Measurements from ENCODE around the gene ADO. TPM values are rescaled to one million over a fixed set of nuclear protein-coding genes. Genes with fewer than 3 reads are reported as not detected.

The ADO gene
- total and polyA plus RNA-seq, 2 experiments from 2014 or later = 8.9 to 24.6 TPM

GRCh38 chr10:62801871-62802270 is 2.6 kb upstream of the ADO start:
- H3K4me2 ChIP-seq = no peak overlapping the region
- DNase-seq (ENCODE audit: low spot score) = no peak
- H3K4me3 ChIP-seq = no peak overlapping the region
- H3K79me2 ChIP-seq = peaks cover 18% of the 10 kb centered on the region
- H4K20me1 ChIP-seq (ENCODE audit: insufficient read depth, poor library complexity, severe bottlenecking) = peaks cover 9% of the 10 kb centered on the region
- no peaks in the 10 kb centered on the region for H3K9me3 ChIP-seq (ENCODE audit: low read depth)
- no peak overlapping the region for H3K27ac ChIP-seq
- TF ChIP-seq EZH2phosphoT487 (IDR thresholded peaks at IDR 0.05; ENCODE audit: low read depth, severe bottlenecking, unreplicated experiment) (no peak), CTCF (IDR thresholded peaks at IDR 0.05; ENCODE audit: poor library complexity) (no peak), EZH2 (IDR thresholded peaks at IDR 0.05; ENCODE audit: borderline replicate concordance) (no peak)
- H2AFZ ChIP-seq = no peak overlapping the region
- WGBS (ENCODE audit: low lambda C conversion rate, missing lambda C conversion rate) = 83% methylated on average over 3 of the region's 3 CpGs
- H3K4me1 ChIP-seq (ENCODE audit: insufficient read depth) = peaks cover 9% of the 10 kb centered on the region
- no peaks in the 10 kb centered on the region for H3K36me3 ChIP-seq (replicated peaks; ENCODE audit: insufficient read depth, low read depth)
- H3K27me3 ChIP-seq = no peaks in the 10 kb centered on the region
- H3K9me2 ChIP-seq (replicated peaks; ENCODE audit: insufficient read depth) = no peaks in the 10 kb centered on the region

- H2AFZ ChIP-seq = peak overlapping the region; percentile 94
- H3K79me2 ChIP-seq = peaks cover 38% of the 10 kb centered on the region
- H3K9me3 ChIP-seq (ENCODE audit: low read depth) = no peaks in the 10 kb centered on the region
- peak overlapping the region; percentile 95 for H3K4me2 ChIP-seq
- peak overlapping the region; percentile 93 for H3K27ac ChIP-seq
- H3K4me1 ChIP-seq (ENCODE audit: insufficient read depth) = peaks cover 15% of the 10 kb centered on the region
- peaks cover 2% of the 10 kb centered on the region for H3K36me3 ChIP-seq (replicated peaks; ENCODE audit: insufficient read depth, low read depth)
- H3K4me3 ChIP-seq = peak overlapping the region; percentile 16
- H3K9me2 ChIP-seq (replicated peaks; ENCODE audit: insufficient read depth) = no peaks in the 10 kb centered on the region
- peaks cover 28% of the 10 kb centered on the region for H4K20me1 ChIP-seq (ENCODE audit: insufficient read depth, poor library complexity, severe bottlenecking)
- no peak for TF ChIP-seq CTCF (IDR thresholded peaks at IDR 0.05; ENCODE audit: poor library complexity)
- DNase-seq (ENCODE audit: low spot score) = no peak
- 33% methylated on average over 11 of the region's 11 CpGs for WGBS (ENCODE audit: low lambda C conversion rate, missing lambda C conversion rate)
- no peaks in the 10 kb centered on the region for H3K27me3 ChIP-seq
Measured at GRCh38 chr10:62803724-62804355, 680 bp upstream of the ADO start.

DNA sequence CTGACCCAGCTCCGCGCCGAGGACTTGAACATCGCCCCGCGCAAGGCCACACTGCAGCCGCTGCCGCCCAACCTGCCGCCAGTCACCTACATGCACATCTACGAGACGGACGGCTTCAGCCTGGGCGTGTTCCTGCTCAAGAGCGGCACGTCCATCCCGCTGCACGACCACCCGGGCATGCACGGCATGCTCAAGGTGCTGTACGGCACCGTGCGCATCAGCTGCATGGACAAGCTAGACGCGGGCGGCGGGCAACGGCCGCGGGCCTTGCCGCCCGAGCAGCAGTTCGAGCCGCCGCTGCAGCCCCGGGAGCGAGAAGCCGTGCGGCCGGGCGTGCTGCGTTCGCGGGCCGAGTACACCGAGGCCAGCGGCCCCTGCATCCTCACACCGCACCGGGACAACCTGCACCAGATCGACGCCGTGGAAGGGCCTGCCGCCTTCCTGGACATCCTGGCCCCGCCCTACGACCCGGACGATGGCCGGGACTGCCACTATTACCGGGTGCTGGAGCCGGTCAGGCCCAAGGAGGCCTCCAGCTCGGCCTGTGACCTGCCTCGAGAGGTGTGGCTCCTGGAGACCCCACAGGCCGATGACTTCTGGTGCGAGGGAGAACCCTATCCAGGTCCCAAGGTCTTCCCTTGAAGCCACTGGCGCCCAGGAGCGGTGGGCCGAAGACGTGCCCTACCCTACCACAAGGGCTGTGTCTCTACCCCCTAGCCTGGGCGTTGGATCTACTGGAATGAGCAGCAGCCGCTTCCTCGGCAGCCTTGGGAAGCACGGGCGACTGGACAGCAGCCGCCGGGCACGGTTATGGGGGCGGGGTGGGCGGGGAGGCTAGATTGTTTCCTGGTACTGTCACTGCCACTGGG is 945 bp downstream of the ADO start:
- H2AFZ ChIP-seq = peak overlapping the region; percentile 94
- no peaks in the 10 kb centered on the region for H3K9me2 ChIP-seq (replicated peaks; ENCODE audit: insufficient read depth)

More for the DNA sequence above, 945 bp downstream of the ADO start:
- Histone ChIP-seq H3K4me3 (peak overlapping the region; percentile 16), H3K4me1 (ENCODE audit: insufficient read depth) (peaks cover 15% of the 10 kb centered on the region), H3K27ac (peak overlapping the region; percentile 93), H4K20me1 (ENCODE audit: insufficient read depth, poor library complexity, severe bottlenecking) (peaks cover 32% of the 10 kb centered on the region), H3K4me2 (peak overlapping the region; percentile 95), H3K27me3 (no peaks in the 10 kb centered on the region), H3K9me3 (ENCODE audit: low read depth) (no peaks in the 10 kb centered on the region), H3K79me2 (peaks cover 48% of the 10 kb centered on the region), H3K36me3 (replicated peaks; ENCODE audit: insufficient read depth, low read depth) (peaks cover 2% of the 10 kb centered on the region)
- TF ChIP-seq EZH2 (IDR thresholded peaks at IDR 0.05; ENCODE audit: borderline replicate concordance) (no peak), CTCF (IDR thresholded peaks at IDR 0.05; ENCODE audit: poor library complexity) (no peak), EZH2phosphoT487 (IDR thresholded peaks at IDR 0.05; ENCODE audit: low read depth, severe bottlenecking, unreplicated experiment) (no peak)
- whole genome bisulfite sequencing (ENCODE audit: low lambda C conversion rate, missing lambda C conversion rate) = 1% methylated on average over 68 of the region's 77 CpGs
- DNase-seq (ENCODE audit: low spot score) = peak; percentile 67
